HG03066 (cell line): Measurements from ENCODE around the gene DHRSX.
"Not testable (repeated sequence)": the region's sequence is repeated elsewhere in the genome, so short reads cannot be mapped to it uniquely, and the experiment has no call there.

Source experiments
- ATAC-seq: cut with Tn5 transposase; IDR thresholded peaks from one replicate; pipeline ENCODE4 v1.9.1; 2021; ENCODE audit warnings: low read depth; ENCODE audit not compliant: unreplicated experiment

Gene DHRSX

DNA sequence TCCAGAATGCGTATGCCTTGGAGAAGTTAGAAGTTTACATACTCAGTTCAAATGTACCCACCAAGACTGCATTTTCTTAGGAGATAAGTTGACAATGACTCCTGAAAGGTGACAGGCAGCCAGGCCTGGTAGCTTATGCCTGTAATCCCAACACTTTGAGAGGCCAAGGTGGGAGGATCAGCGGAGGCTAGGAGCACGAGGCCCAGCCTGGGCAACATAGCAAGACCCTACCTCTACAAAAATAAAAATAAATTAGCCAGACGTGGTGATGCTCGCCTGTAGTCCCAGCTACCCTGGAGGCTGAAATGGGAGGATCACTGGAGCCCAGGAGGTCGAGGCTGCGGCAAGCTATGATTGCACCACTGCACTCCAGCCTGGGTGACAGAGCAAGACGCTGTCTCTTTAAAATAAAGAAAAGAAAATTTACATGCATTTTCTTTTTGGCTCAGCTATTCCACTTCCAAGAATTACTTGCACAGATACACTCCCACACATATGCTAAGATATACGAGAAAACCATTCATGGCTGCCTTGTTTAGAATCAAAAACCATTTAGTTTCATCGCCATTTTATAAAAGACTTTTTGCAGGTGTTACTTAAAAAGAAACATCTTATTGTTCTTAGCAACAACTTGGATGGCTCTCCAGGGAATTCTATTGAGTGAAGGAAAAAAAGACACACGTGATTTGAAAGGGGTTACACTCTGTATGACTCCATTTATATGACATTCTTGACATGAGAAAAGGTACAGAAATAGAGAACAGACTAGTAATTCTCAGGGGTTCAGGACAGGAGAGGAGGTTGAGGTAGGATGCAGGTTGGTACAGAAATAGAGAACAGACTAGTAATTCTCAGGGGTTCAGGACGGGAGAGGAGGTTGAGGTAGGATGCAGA, 66.3 kb downstream of the DHRSX start:
- no peak for ATAC-seq

DNA sequence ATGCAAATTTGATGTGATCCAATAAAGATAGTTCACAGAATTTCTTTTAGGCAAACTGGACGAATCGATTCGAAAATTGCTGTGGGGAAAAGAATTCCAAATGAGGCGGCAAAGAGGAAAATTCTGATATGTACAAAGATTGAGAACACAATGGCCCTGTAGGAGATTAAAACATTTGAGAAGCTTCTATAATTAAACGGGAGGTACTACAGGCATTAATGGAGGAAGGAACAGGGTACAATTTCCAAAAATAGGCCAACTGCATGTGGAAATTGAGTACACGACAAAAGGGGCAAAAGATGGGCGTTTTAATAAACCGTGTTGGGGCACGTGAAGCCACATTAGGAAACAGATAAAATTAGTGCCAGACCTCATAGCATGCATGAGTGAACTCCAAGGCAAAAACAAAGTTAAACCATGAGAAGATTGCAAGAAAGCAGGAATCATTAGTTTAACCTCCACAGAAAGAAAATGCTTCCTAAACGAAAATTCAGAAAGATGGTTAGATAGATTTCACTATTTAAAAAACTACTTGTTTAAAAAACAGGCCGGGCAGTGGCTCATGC, 68.4 kb downstream of the DHRSX start:
- no peak for ATAC-seq

DNA sequence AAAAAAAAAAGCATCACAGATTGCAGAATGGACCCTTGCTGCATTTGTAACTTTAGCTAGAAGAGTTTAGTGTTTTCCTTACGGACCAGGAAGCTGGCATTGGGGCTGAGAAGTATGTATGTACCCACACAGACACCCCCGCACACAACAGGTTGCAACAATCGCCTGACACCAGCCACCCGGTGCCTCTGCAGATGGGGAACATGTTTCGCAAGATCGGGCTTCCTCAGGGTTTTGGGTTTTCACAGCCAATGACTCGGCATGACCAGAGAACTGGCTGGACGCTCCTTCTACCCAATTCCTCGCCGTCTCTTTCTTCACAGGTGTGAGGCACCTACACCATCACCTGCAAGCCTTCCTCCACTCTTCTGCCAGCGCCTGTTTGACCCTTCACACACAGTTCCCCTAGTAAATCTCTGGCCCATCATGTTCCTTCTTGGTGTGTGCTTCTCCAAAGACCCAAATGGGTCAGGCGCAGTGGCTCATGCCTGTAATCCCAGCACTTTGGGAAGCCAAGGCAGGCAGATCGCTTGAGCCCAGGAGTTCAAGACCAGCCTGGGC, 70.4 kb downstream of the DHRSX start:
- ATAC-seq, result no peak

DNA sequence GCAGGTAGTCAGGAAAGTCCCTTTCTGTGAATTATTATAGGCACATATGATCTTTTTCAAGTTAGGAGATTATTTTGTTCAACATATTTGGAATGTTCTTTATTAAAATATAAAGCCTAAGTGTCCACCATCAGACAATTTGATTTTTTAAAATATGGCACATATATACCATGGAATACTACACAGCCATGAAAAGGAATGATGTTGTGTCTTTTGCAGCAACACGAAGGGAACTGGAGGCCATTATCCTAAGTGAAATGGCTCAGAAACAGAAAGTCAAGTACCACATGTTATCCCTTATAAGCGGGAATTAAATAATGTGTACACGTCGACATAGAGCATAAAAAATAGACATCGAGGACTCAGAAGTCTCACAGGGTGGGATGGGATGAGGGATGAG, 73.0 kb downstream of the DHRSX start:
- no peak for ATAC-seq

DNA sequence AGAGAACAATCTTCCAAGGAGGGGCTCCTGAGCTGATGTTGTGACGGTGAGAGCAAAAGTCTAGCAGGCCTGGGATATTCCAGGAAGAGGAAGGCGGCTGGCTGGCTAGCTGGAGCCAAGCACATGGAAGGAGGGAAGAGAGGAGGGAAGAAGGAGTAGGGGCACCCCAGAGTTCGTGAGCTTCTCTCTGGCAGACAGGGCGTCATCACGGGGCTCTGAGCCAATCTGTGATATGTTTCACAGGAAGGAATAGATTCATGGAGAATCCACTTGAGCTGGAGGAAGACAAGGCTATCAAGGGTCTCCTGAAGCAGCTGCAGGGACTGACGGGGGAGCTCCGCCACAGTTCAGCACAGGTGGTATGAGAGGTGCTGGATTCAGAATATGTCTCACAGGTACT, 73.6 kb downstream of the DHRSX start:
- no peak for ATAC-seq

DNA sequence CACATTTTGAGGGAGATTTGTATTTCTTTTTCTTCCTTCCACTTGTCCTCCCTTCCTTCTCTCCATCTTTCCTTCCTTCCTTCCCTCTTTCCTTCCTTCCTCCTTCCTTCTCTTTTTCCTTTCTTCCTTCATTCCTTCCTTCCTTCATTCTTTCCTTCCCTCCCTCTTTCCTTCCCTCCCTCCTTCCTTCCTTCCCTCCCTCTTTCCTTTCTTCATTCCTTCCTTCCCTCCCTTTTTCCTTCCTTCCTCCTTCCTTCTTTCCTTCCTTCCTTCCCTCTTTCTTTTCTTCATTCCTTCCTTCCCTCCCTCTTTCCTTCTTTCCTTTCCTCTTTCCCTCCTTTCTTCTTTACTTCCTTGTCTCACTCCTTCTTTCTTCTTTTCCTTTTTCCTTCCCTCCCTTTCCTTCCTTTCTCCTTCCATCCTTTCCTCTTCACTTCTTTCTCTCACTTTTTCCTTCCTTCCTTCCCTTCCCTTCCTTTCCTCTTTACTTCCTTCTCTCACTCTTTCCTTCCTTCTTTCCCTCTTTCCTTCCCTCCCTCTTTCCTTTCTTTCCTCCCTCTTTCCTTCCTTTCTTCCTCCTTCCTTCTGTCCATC, 74.4 kb downstream of the DHRSX start:
- ATAC-seq, result no peak

DNA sequence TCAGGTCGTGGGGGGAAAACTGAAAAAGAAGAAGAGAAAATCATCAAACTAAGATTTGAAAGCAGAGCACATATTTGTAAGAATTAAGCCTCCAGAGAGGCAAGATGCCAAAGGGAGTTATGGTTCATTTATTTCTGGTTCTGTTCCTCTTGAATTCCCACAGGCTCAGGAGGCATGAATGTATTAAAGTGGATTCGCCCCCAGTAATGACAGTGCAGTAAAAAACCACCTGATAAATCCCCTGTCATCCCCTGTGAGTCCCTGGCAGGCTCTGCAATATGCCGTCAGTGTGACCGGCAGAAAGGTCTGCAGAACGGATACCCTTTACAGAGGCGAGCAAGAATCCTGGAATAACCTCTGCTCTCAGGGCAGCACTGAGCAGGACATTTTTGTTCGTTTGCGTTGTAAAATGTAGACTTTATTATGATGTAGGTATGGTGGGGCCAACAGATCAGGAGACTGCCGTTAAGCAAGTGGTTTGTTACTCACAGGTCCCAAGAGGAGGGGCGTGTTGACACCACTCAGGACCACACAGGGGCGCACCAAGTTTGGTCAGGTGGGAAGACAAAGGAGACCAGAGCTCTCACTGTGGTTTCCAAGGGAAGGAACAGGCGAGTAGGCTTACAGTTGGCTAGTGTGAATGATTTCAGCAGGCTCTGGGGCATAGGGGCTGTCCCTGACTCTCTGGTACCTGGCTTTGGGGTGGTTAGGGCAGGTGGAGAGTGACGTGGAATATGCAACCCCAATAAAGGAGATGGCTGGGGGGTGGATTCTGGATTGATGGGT, 75.3 kb downstream of the DHRSX start:
- no peak for ATAC-seq

DNA sequence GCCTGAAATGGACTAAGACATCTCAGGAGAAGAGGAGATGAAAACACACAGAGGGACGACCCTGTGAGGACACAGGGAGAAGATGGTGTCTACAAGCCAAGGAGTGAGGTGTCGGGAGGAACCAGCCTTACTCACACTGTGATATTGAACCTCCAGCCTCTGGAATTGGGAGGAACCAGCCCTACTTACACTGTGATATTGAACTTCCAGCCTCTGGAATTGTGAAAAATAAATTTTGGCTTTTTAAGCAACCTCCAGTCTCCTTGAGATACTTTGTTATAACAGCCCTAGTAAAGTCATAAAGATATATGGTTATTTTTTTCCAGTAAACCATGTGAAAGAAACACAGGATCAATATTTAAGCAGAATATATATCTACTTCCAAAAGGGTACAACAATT, 76.5 kb downstream of the DHRSX start:
- ATAC-seq, result no peak

DNA sequence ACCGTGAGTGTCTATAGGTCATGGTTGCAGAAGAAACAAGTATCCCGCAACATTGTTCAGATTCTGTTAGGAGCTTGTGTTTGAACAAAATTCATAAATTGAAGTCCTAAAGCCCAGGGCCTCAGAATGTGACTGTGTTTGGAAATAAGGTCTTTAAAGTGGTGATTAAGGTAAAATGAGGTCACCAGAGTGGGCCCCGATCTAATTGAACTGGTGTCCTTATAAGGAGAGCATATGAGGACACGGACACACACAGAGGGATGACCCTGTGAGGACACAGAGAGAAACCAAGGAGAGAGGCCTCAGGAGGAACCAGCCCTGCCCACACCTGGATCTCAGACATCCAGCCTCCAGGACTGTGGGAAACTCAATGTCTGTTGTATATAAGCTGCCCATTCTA, 76.9 kb downstream of the DHRSX start:
- no peak for ATAC-seq

DNA sequence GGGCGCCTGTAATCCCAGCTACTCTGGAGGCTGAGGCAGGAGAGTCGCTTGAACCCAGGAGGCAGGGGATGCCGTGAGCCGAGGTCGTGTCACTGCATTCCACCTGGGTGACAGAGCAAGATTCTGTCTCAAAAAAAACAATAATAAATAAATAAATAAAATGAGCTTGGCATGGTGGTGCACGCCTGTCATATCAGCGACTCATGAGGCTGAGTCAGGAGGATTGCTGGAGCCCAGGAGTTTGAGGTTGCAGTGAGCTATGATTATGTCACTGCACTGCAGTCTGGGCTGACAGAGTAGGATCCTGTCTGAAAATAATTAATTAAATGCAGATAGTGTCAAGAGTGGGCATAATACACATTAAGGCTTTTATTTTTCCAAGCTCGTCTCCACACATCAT, 77.5 kb downstream of the DHRSX start:
- ATAC-seq, result no peak

DNA sequence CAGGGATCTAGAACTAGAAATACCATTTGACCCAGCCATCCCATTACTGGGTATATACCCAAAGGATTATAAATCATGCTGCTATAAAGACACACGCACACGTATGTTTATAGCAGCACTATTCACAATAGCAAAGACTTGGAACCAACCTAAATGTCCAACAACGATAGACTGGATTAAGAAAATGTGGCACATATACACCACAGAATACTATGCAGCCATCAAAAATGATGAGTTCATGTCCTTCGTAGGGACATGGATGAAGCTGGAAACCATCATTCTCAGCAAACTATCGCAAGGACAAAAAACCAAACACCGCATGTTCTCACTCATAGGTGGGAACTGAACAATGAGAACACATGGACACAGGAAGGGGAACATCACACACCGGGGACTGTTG, 81.4 kb downstream of the DHRSX start:
- ATAC-seq, result not testable (repeated sequence)

DNA sequence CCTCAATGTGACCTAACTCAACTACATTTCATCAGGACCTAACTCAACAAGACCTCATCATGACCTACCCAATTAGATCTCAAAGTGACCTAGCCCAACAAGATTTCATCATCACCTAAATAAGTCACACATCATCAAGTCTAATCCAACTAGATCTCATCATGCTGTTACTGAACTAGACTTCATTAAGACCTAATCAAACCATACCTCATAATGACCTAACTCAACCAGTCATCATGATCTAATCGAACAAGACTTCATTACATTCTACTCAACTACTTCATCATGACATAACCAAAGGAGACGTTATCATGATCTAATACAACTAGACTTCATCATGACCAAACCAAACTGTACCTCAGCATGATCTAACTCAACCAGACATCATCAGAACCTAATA, 82.8 kb downstream of the DHRSX start:
- ATAC-seq, result no peak

DNA sequence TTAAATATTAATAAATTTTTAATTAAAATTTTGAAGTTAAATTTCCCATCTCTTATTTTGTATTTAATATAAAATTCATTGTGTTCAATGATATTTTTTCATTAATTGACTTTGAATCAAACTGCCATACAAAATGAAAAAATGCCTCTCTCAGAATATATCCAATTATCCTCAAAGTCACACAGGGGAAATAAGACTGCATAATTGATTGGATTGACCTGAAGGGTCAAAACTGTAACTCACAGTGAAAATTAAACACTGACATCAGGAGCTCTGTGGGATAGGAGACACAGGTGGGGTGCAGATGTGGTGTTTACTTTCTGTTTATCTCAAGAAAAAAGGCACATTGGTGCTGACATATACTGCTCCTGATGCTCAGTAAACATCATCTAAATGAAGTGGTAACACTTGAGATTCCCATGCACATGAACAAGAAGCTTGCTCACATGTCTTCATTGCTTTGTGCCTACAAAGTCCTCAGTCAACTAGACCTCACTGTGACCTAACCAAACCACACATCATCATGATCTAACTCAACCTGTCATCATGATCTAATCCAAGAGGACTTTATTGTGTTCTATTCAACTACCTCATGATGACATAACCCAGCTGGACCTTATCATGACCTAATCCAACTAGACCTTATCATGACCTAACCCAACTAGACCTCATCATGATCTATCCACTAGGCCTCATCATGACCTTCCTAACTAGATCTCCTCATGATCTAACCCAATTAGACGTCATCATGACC, 83.7 kb downstream of the DHRSX start:
- no peak for ATAC-seq

DNA sequence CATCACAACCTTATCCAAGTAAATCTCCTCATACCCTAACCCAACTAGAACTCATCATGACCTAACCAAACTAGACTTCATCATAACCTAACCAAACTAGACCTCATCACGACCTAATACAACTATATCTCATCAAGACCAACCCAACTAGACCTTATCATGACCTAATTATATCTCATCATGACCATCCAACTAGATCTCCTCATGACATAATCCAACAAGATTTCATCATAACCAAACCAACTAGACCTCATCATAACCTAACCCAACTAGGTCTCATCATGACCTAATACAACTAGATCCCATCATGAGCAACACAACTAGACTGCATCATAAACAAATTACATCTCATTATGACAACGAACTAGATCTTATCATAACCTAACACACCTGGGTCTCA, 86.4 kb downstream of the DHRSX start:
- no peak for ATAC-seq

DNA sequence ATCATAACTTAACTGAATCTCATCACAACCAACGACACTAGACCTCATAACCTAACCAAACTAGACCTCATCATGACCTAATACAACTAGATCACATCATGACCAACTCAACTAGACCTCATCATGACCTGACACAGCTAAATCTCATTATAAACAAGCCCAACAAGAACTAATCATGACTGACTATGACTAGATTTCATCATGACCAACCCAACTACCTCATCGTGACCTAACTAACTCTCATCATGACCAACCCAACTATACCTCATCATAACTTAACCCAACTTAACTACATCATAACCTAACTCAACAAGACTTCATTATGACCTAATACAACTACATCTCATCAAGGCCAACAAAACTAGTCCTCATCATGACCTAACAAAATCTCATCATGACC, 86.8 kb downstream of the DHRSX start:
- ATAC-seq, result no peak

DNA sequence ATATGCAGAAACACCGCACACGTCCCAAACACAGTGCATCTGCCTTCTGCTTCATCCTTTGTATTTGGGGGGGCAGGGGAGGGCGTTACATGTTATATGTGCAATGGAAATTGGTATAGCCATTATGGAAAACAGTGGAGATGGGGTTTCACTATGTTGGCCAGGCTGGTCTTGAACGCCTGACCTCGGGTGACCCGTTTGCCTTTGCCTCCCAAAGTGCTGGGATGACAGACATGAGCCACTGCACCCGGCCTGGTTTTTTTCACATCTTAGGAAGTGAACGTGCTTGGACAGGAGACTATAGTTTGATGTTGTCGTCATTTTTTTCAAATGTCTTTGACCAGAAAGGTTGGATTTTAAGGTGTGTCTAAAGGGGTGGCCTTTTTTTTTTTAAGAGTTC, 88.6 kb downstream of the DHRSX start:
- ATAC-seq, result no peak

DNA sequence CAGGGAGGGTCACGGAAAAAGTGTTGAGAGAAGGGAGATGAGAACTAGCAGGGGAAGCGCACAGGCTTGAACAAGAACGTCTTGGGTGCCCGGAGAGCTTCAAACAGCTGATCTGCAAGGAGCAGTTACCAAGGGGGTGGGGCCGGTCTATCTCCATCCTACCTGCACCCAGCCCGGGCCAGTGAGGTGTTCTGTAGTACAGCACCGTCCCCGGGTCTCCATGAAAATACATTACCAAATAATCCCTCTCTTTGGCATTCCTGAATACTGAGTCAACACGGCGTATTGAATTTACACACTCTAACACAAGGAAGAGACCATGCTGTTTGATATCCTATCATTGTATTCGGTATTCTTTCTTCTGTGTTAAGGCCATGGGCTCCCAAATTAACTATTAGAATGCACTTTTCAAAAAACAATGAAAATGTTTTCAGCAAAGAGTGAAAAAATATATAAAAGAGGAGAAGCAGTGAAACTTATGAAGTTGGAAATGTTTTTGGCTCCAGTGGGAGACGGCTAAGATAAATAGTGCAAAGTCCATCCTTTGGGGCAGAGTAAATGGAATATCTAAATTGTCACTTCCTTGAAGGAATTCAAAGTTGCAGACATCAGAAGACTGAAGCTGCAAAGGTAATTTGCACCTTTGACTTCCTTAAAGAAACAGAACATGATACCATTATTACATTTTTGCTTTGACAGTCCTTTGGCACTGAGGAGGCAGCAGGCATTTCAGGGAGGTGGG, 90.3 kb downstream of the DHRSX start:
- no peak for ATAC-seq

DNA sequence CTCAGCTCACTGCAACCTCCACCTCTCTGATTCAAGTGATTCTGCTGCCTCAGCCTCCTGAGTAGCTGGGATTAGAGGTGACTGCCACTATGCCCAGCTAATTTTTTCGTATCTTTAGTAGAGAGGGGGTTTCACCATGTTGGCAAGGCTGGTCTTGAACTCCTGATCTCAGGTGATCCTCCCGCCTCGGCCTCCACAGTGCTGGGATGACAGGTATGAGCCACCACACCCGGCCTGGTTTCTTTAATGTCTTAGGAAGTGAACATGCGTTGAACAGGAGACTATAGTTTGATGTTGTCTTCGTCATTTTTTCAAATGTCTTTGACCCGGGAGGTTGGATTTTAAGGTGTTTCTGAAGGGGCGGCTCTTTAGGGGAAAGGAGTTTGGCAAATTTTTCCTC, 91.0 kb downstream of the DHRSX start:
- no peak for ATAC-seq

DNA sequence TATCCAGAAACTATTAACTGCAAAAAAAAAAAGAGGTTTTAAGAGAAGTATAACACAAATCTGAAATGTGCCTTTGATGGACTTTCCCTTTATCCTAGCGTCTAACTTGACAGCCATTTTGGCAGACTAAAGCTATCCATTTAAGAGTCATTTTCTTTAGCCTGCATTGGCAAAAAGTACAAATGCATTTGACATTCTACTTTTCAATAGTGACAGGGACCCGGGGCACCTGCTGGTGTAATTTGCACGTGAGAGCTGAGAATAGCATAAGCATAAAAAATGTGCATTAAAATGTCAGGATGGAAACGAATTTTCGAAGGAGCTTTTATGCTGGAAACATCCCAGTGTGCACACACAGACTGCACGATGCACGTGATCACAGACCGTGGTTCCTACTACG, 91.9 kb downstream of the DHRSX start:
- ATAC-seq, result no peak
